Tibial nerve (tissue), 4 donors: ENCODE results near the gene EXOC4. TPM values are rescaled to one million over a fixed set of nuclear protein-coding genes. Genes with fewer than 3 reads are reported as not detected.

ENCODE experiments used
- DNase-seq, 2 donors: peaks; one replicate each; pipeline ENCODE4 v3.0.0-alpha.2; 2019; ENCODE audit warnings: low spot score in 2 of 2
- H3K27ac ChIP-seq, 4 donors: fragments of 200-600 bp; sonication (generic) in 3 of 4; one replicate each; pipeline ENCODE4 v1.5.1; 2017 to 2019; ENCODE audit warnings: mild to moderate bottlenecking in 1 of 4
- H3K27me3 ChIP-seq, 2 donors: fragments of 200-600 bp; sonication (generic) in 1 of 2; one replicate each; pipeline versions ENCODE4 v1.5.1 to v1.6.0; 2017 to 2019
- H3K36me3 ChIP-seq, 3 donors: fragments of 200-600 bp; sonication (generic); one replicate each; pipeline ENCODE4 v1.5.1; 2018 to 2019
- H3K4me1 ChIP-seq, 4 donors: fragments of 200-600 bp; sonication (generic) in 3 of 4; one replicate each; pipeline ENCODE4 v1.5.1; 2017 to 2019
- H3K4me3 ChIP-seq, 4 donors: fragments of 200-600 bp; sonication (generic) in 3 of 4; one replicate each; pipeline ENCODE4 v1.5.1; 2017 to 2019; ENCODE audit warnings: mild to moderate bottlenecking in 1 of 4, moderate library complexity in 1 of 4
- H3K9me3 ChIP-seq, 4 donors: fragments of 200-600 bp; sonication (generic) in 3 of 4; one replicate each; pipeline ENCODE4 v1.5.1; 2017 to 2019
- EP300 ChIP-seq, 2 donors: sonication (generic); formaldehyde crosslinking; IDR thresholded peaks; one replicate each; pipeline ENCODE4 v1.6.1; 2017; ENCODE audit warnings: antibody characterized with exemption in 2 of 2, mild to moderate bottlenecking in 1 of 2
- POLR2A ChIP-seq, 2 donors: fragments of 450-650 bp; IDR thresholded peaks; one replicate each; pipeline ENCODE4 v1.6.1; 2017; ENCODE audit warnings: antibody characterized with exemption in 2 of 2, mild to moderate bottlenecking in 2 of 2, moderate library complexity in 2 of 2
- WGBS, 2 donors: methylation state at CpG; one replicate each; pipeline ENCODE4 v1.1.5; 2018; 5-methylcytosine and 5-hydroxymethylcytosine counted together
- total RNA-seq, 4 donors: library from RNA; depleted of rRNA; stranded (reverse); fragments of >200 nt; gene quantifications; one replicate each; pipeline ENCODE4 v1.1.0, GENCODE V29; 2016
- TF ChIP-seq, protein P1 (sequence below), 5 experiments: fragments of 200-600 bp in 3 of 5; fragments of 450-650 bp in 2 of 5; sonication (generic) in 3 of 5; IDR thresholded peaks; one replicate each; pipeline ENCODE4 v1.5.1; 2016 to 2019; ENCODE audit warnings: antibody characterized with exemption in 5 of 5, mild to moderate bottlenecking in 3 of 5, moderate library complexity in 2 of 5

The EXOC4 gene
- total RNA-seq, 4 donors from 2014 or later, result 70.0 to 104 (median 85.8) TPM

DNA sequence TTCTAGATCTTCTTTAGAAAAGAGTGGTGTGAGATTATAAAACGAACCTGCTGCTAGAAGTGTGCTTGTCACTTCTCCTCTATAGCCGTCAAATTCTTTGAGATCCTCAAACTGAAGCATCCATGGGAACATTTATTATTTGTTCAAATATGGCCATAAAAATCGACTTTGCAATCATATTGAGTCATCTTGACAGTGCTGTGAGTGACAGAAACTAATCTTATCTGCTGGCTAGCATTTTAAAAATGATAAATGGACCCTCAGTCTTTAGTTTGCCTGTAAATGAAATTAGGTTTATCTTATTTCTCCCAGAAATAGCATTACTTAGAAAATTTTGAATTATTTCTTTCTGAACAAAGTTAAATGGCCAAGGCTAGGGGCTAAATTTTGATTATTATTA, 290.8 kb downstream of the EXOC4 start:
- H3K4me3 ChIP-seq, result no peak overlapping the region
- no peaks in the 10 kb centered on the region for H3K27me3 ChIP-seq
- WGBS, 2 donors, result 83 to 84% methylated on average over 3 of the region's 3 CpGs
- no peak overlapping the region for H3K27ac ChIP-seq
- H3K4me1 ChIP-seq, result peaks cover 0 to 22% (median 5%) of the 10 kb centered on the region in 4 donors
- H3K9me3 ChIP-seq, result no peaks in the 10 kb centered on the region
- no peak for DNase-seq
- H3K36me3 ChIP-seq, result no peaks in the 10 kb centered on the region
- no peak for TF ChIP-seq EP300 (IDR thresholded peaks at IDR 0.05)

DNA sequence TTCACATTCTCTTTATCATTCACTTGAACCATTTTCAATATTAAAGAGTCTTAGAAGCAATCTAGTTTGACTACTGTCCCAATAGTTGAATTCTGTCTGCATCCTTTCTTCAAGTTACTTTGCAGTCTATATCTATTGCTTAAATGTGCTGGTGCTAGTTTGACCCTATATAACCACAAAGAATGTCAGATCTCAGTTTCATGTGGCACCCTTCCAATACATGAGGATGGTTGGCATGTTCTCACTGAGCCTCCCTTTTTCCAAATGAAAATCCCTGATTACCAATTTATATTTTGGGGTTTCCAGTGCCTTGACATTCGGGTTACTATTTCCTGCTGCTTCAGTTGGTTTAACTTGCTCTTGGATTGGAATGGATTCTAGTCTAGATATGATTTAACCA, 292.7 kb downstream of the EXOC4 start:
- no peak for DNase-seq
- WGBS, 2 donors, result 52 to 62% methylated on average over 1 of the region's 1 CpG
- TF ChIP-seq, protein P1, sequence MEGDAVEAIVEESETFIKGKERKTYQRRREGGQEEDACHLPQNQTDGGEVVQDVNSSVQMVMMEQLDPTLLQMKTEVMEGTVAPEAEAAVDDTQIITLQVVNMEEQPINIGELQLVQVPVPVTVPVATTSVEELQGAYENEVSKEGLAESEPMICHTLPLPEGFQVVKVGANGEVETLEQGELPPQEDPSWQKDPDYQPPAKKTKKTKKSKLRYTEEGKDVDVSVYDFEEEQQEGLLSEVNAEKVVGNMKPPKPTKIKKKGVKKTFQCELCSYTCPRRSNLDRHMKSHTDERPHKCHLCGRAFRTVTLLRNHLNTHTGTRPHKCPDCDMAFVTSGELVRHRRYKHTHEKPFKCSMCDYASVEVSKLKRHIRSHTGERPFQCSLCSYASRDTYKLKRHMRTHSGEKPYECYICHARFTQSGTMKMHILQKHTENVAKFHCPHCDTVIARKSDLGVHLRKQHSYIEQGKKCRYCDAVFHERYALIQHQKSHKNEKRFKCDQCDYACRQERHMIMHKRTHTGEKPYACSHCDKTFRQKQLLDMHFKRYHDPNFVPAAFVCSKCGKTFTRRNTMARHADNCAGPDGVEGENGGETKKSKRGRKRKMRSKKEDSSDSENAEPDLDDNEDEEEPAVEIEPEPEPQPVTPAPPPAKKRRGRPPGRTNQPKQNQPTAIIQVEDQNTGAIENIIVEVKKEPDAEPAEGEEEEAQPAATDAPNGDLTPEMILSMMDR (IDR thresholded peaks at IDR 0.05), result no peak
- TF ChIP-seq POLR2A (IDR thresholded peaks at IDR 0.05) (no peak), EP300 (IDR thresholded peaks at IDR 0.05) (no peak)
- Histone ChIP-seq H3K4me3 (no peak overlapping the region), H3K9me3 (no peaks in the 10 kb centered on the region), H3K36me3 (no peaks in the 10 kb centered on the region), H3K27ac (no peak overlapping the region), H3K4me1 (peaks cover 0 to 10% (median 4%) of the 10 kb centered on the region in 4 donors), H3K27me3 (no peaks in the 10 kb centered on the region)

DNA sequence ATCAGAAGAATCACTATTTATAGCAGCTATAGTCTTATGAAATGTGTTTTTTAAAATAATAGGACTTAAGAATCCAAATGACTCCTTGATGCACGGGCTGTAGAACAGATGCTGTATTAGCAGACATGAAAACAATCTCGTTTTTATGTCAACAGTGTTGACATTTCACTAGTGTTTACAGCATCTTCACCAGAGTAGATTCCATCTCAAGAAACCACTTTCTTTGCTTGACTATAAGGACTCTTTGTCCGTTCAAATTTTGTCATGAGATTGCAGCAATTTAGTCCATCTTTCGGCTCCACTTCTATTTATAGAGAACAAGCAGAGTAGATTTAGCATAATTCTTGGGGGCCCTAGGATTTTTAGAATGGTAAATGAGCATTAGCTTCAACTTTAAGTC, 295.1 kb downstream of the EXOC4 start:
- Histone ChIP-seq H3K27me3 (no peaks in the 10 kb centered on the region), H3K9me3 (no peaks in the 10 kb centered on the region), H3K4me3 (no peak overlapping the region), H3K36me3 (no peaks in the 10 kb centered on the region), H3K27ac (no peak overlapping the region), H3K4me1 (peaks cover 0 to 10% (median 3%) of the 10 kb centered on the region in 4 donors)
- DNase-seq, result no peak
- TF ChIP-seq EP300 (IDR thresholded peaks at IDR 0.05) (no peak), POLR2A (IDR thresholded peaks at IDR 0.05) (no peak)
- TF ChIP-seq, protein P1 (IDR thresholded peaks at IDR 0.05), result no peak
- WGBS, 2 donors, result 57 to 61% methylated on average over 4 of the region's 4 CpGs

DNA sequence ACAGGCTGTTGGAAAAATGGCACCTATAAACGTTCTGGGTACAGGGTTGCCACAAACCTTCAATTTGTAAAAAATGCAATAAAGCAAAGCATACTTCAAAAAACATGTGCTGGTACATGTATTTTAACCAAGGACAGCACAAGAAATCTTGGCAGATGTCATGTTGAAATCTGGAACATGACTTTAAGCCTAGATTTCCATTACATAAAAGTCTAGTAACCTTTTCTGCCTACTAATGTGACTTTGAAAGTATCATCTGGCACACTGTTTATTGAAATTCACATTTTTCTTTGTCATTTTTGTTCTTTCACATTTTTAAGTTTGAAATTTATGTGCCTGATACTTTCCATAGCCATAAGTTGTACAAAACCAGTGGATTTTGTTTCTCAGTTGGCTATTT, 296.8 kb downstream of the EXOC4 start:
- H3K9me3 ChIP-seq, result no peaks in the 10 kb centered on the region
- DNase-seq, result no peak
- TF ChIP-seq, protein P1 (IDR thresholded peaks at IDR 0.05), result no peak
- TF ChIP-seq EP300 (IDR thresholded peaks at IDR 0.05), result no peak
- no peak for TF ChIP-seq POLR2A (IDR thresholded peaks at IDR 0.05)
- no peak overlapping the region for H3K27ac ChIP-seq
- H3K27me3 ChIP-seq, result no peaks in the 10 kb centered on the region
- no peaks in the 10 kb centered on the region for H3K36me3 ChIP-seq
- H3K4me3 ChIP-seq, result no peak overlapping the region
- WGBS, 2 donors, result 76 to 94% methylated on average over 1 of the region's 1 CpG
- H3K4me1 ChIP-seq, result peaks cover 0 to 10% (median 3%) of the 10 kb centered on the region in 4 donors

DNA sequence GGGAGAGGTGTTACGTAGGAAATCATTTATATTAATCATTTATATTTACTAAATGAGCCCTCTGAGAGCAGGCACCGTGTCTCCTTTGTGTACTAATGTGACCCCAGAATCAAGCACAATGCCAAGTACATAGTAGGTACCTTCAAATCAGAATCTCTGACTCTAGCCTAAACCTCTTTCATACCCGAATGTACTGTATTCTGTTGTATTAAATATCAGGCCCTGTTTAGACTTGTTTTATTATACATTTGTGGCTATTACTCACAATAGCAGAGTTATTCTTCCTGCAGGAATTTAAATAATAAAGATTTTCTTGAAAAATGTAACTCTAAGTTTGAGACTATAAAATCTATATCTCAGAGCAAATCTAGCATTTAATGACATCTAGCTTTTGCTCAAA, 297.3 kb downstream of the EXOC4 start:
- no peak overlapping the region for H3K27ac ChIP-seq
- H3K4me1 ChIP-seq, result peaks cover 0 to 6% (median under 1%) of the 10 kb centered on the region in 4 donors
- WGBS, 2 donors, result 89 to 92% methylated on average over 3 of the region's 3 CpGs
- H3K4me3 ChIP-seq, result no peak overlapping the region
- H3K27me3 ChIP-seq, result no peaks in the 10 kb centered on the region
- no peak for DNase-seq
- no peaks in the 10 kb centered on the region for H3K9me3 ChIP-seq
- H3K36me3 ChIP-seq, result no peaks in the 10 kb centered on the region
- TF ChIP-seq EP300 (IDR thresholded peaks at IDR 0.05), result no peak
- no peak for TF ChIP-seq POLR2A (IDR thresholded peaks at IDR 0.05)
- TF ChIP-seq, protein P1 (IDR thresholded peaks at IDR 0.05), result no peak

DNA sequence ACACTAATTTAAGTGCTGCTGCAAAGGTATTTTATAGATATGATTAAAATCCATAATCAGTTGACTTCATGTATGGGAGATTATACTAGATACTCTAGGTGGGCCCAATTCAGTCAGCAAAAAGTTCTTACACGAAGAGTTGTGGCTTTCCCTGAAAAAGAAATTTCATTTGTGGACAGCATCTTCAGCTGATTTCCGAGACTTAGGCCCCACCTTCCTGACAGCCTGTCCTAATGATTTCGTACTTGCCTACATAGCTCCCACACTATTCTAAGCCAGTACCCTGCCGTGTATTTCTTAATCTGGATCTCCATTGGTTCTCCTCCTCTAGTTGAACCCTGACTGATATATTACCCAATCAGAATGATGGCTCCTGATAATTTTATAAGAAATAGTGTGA, 297.9 kb downstream of the EXOC4 start:
- Histone ChIP-seq H3K9me3 (no peaks in the 10 kb centered on the region), H3K27me3 (no peaks in the 10 kb centered on the region), H3K36me3 (no peaks in the 10 kb centered on the region), H3K4me3 (no peak overlapping the region), H3K4me1 (no peaks in the 10 kb centered on the region), H3K27ac (no peak overlapping the region)
- no peak for DNase-seq
- TF ChIP-seq POLR2A (IDR thresholded peaks at IDR 0.05), result no peak
- TF ChIP-seq, protein P1 (IDR thresholded peaks at IDR 0.05), result no peak
- no peak for TF ChIP-seq EP300 (IDR thresholded peaks at IDR 0.05)
- WGBS, 2 donors, result 95 to 98% methylated on average over 4 of the region's 4 CpGs
